HEK293 (cell line): ENCODE measurements around the gene AVP.

Experiments
- CTCF ChIA-PET: fragments of 350-600 bp; formaldehyde crosslinking; extraction: SDS; loops from one replicate; lab custom pipeline; 2021; ENCODE audit warnings: antibody characterized with exemption; lab: Yijun Ruan, JAX
- POLR2A ChIA-PET: fragments of 300-600 bp; formaldehyde crosslinking; extraction: SDS; loops from one replicate; lab custom pipeline; 2020; ENCODE audit warnings: antibody characterized with exemption, inconsistent platforms; lab: Yijun Ruan, JAX
- H3K27ac ChIP-seq: fragments of 200-500 bp; sonication (Bioruptor generic); 2 replicates; pipeline ENCODE4 v1.5.1; 2014; ENCODE audit warnings: low read depth, low read length, control low read depth, inconsistent platforms; ENCODE audit errors: extremely low read depth
- H3K36me3 ChIP-seq, 2 experiments: fragments of 200-500 bp in 1 of 2; sonication (Bioruptor generic) in 1 of 2; 1 replicate in 1 of 2; 2 replicates in 1 of 2; pipeline ENCODE4 v1.5.1; 2014 to 2017; ENCODE audit warnings: inconsistent platforms in 2 of 2, low read length in 2 of 2; ENCODE audit not compliant: control insufficient read depth in 2 of 2, insufficient read depth in 1 of 2
- H3K4me1 ChIP-seq: fragments of 200-500 bp; sonication (Bioruptor generic); 2 replicates; pipeline ENCODE4 v1.5.1; 2014; ENCODE audit warnings: mild to moderate bottlenecking, low read length, inconsistent platforms; ENCODE audit not compliant: control insufficient read depth, insufficient read depth
- H3K4me3 ChIP-seq: 2 replicates; pipeline ENCODE4 v1.5.1; 2011; ENCODE audit warnings: low read depth, mild to moderate bottlenecking, control low read depth, low read length, moderate library complexity
- H3K9me3 ChIP-seq: fragments of 200-500 bp; sonication (Bioruptor generic); 2 replicates; pipeline ENCODE4 v1.5.1; 2014; ENCODE audit warnings: low read depth, low read length, inconsistent platforms; ENCODE audit not compliant: control insufficient read depth, insufficient read depth
- RBAK ChIP-seq: fragments of 450-650 bp; formaldehyde crosslinking; IDR thresholded peaks from 2 replicates; pipeline ENCODE4 v1.5.1; 2016; ENCODE audit warnings: missing biosample characterization, missing genetic modification characterization
- REST ChIP-seq: fragments of 450-650 bp; formaldehyde crosslinking; IDR thresholded peaks from 2 replicates; pipeline ENCODE4 v1.5.1; 2016; ENCODE audit warnings: missing biosample characterization, missing genetic modification characterization
- ZBTB44 ChIP-seq: fragments of 450-650 bp; IDR thresholded peaks from 2 replicates; pipeline ENCODE4 v1.5.1; 2018; ENCODE audit warnings: missing biosample characterization, mild to moderate bottlenecking, missing genetic modification characterization
- ZIC2 ChIP-seq: fragments of 450-650 bp; formaldehyde crosslinking; IDR thresholded peaks from 2 replicates; pipeline ENCODE4 v1.5.1; 2016; ENCODE audit warnings: missing biosample characterization, missing genetic modification characterization
- ZNF175 ChIP-seq: fragments of 450-650 bp; formaldehyde crosslinking; IDR thresholded peaks from 2 replicates; pipeline ENCODE4 v1.5.1; 2016; ENCODE audit warnings: missing biosample characterization, missing genetic modification characterization
- ZNF214 ChIP-seq: fragments of 450-650 bp; formaldehyde crosslinking; IDR thresholded peaks from 2 replicates; pipeline ENCODE4 v1.5.1; 2017; ENCODE audit warnings: missing biosample characterization, mild to moderate bottlenecking, missing genetic modification characterization, borderline replicate concordance
- ZNF266 ChIP-seq: fragments of 450-650 bp; formaldehyde crosslinking; IDR thresholded peaks from 2 replicates; pipeline ENCODE4 v1.5.1; 2016; ENCODE audit warnings: missing biosample characterization, missing genetic modification characterization, low read depth
- ZNF274 ChIP-seq, 2 experiments: fragments of 200-500 bp in 1 of 2; fragments of 450-650 bp in 1 of 2; sonication (Bioruptor generic) in 1 of 2; formaldehyde crosslinking in 1 of 2; IDR thresholded peaks; 2 replicates each; pipeline versions ENCODE4 v1.5.1 to v1.6.1; 2014 to 2016; ENCODE audit warnings: borderline replicate concordance in 1 of 2, inconsistent platforms in 1 of 2, low read length in 1 of 2, missing biosample characterization in 1 of 2, missing genetic modification characterization in 1 of 2
- ZNF280D ChIP-seq: fragments of 450-650 bp; formaldehyde crosslinking; IDR thresholded peaks from 2 replicates; pipeline ENCODE4 v1.5.1; 2016; ENCODE audit warnings: missing biosample characterization, missing genetic modification characterization
- ZNF488 ChIP-seq: fragments of 450-650 bp; formaldehyde crosslinking; IDR thresholded peaks from 2 replicates; pipeline ENCODE4 v1.5.1; 2016; ENCODE audit warnings: missing biosample characterization, missing genetic modification characterization
- ZNF596 ChIP-seq: fragments of 450-650 bp; IDR thresholded peaks from 2 replicates; pipeline ENCODE4 v1.5.0; 2018; ENCODE audit warnings: missing biosample characterization, mild to moderate bottlenecking, missing genetic modification characterization, moderate library complexity
- ZSCAN18 ChIP-seq: fragments of 450-650 bp; formaldehyde crosslinking; IDR thresholded peaks from 2 replicates; pipeline ENCODE4 v1.5.1; 2016; ENCODE audit warnings: missing biosample characterization, missing genetic modification characterization

Gene AVP

GRCh38 chr20:3106658-3107463 lies 22.3 kb upstream of the AVP start:
- TF ChIP-seq ZIC2: peak; percentile 90
- no peak for TF ChIP-seq ZBTB44 (tag by site-specific recombination)
- TF ChIP-seq ZNF214 (tag by site-specific recombination): no peak
- TF ChIP-seq ZNF175 (tag by site-specific recombination): no peak
- no peak for TF ChIP-seq RBAK (tag by site-specific recombination)
- H3K27ac ChIP-seq: no peak overlapping the region
- peaks cover 0 to 8% of the 10 kb centered on the region in 2 experiments; a peak in 2 of 3 replicates for H3K36me3 ChIP-seq
- H3K4me3 ChIP-seq: no peak overlapping the region
- H3K4me1 ChIP-seq: no peaks in the 10 kb centered on the region
- H3K9me3 ChIP-seq: no peaks in the 10 kb centered on the region
- POLR2A ChIA-PET: no interaction called here
- CTCF ChIA-PET: interaction anchor here (1.3 kb wide), 1 partner anchor 53 kb away, joined by 4 read pairs; no protein-coding TSS in a partner anchor

GRCh38 chr20:3106185-3106584 lies 21.7 kb upstream of the AVP start:
- TF ChIP-seq REST (tag by site-specific recombination) (no peak), ZNF266 (tag by site-specific recombination) (no peak), ZNF488 (no peak), ZNF274 (IDR thresholded peaks at IDR 0.05; ENCODE audit: low read length) (no peak), ZNF274 (tag by site-specific recombination; IDR thresholded peaks at IDR 0.05; ENCODE audit: borderline replicate concordance) (no peak), ZNF596 (tag by site-specific recombination) (no peak), ZSCAN18 (tag by site-specific recombination) (no peak), ZNF280D (tag by site-specific recombination) (no peak)
- CTCF ChIA-PET: interaction anchor here (1.0 to 1.3 kb wide), 2 partner anchors 10 to 39 kb away, joined by 3 to 4 read pairs; no protein-coding TSS in a partner anchor
- Histone ChIP-seq H3K36me3 (peaks cover 0 to 8% of the 10 kb centered on the region in 2 experiments; a peak in 2 of 3 replicates), H3K9me3 (no peaks in the 10 kb centered on the region), H3K4me3 (no peak overlapping the region), H3K4me1 (no peaks in the 10 kb centered on the region), H3K27ac (no peak overlapping the region)
- POLR2A ChIA-PET: no interaction called here
